HEK293 (cell line): ENCODE results near the gene ZXDC.

Source experiments
- BCL11B ChIP-seq: fragments of 450-650 bp; formaldehyde crosslinking; IDR thresholded peaks from 2 replicates; pipeline ENCODE4 v1.5.1; 2016; ENCODE audit warnings: low read depth, missing biosample characterization, missing genetic modification characterization
- KLF1 ChIP-seq: fragments of 450-650 bp; formaldehyde crosslinking; IDR thresholded peaks from 2 replicates; pipeline ENCODE4 v1.5.1; 2016; ENCODE audit warnings: missing biosample characterization, missing genetic modification characterization
- YY1 ChIP-seq: fragments of 450-650 bp; formaldehyde crosslinking; IDR thresholded peaks from 2 replicates; pipeline ENCODE4 v1.5.1; 2018; ENCODE audit warnings: missing biosample characterization, missing genetic modification characterization
- ZNF146 ChIP-seq: fragments of 450-650 bp; formaldehyde crosslinking; IDR thresholded peaks from 2 replicates; pipeline ENCODE4 v1.5.1; 2016; ENCODE audit warnings: missing biosample characterization, missing genetic modification characterization
- ZNF530 ChIP-seq: fragments of 450-650 bp; formaldehyde crosslinking; IDR thresholded peaks from 2 replicates; pipeline ENCODE4 v1.5.1; 2016; ENCODE audit warnings: low read depth, missing biosample characterization, missing genetic modification characterization
- ZNF785 ChIP-seq: fragments of 450-650 bp; formaldehyde crosslinking; IDR thresholded peaks from 2 replicates; pipeline ENCODE4 v1.5.1; 2016; ENCODE audit warnings: missing biosample characterization, missing genetic modification characterization

DNA sequence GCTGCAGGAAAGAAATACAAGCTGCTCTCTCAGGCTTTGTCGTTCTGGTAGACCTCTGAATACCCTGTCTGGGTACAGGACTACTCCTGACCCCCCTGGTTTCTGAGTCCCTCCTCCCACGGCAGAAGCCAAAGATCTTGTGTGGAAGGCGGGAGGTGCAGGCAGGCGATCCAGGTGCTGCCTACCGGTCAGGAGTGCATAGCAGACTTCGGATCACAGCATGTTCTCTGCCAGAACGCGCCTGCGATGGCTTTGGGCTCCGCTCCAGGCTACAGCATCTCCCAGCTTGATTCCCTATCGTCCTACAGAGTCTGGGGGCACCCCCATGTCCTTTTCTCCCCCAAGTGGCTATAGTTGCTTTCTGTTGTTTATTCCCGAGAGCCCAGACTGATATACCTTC lies 83.4 kb downstream of the ZXDC start:
- TF ChIP-seq ZNF785 (tag by site-specific recombination) (no peak), BCL11B (no peak), ZNF530 (tag by site-specific recombination) (no peak), YY1 (tag by site-specific recombination) (no peak), ZNF146 (tag by site-specific recombination) (no peak), KLF1 (tag by site-specific recombination) (no peak)
